Ishikawa (cell line): Measurements from ENCODE around the gene FSTL4.

Experiments
- CEBPB ChIP-seq: IDR thresholded peaks from 2 replicates; pipeline ENCODE4 v1.6.1; 2012
- CREB1 ChIP-seq: IDR thresholded peaks from 2 replicates; pipeline ENCODE4 v1.6.1; 2012; ENCODE audit warnings: low read depth
- EGR1 ChIP-seq: IDR thresholded peaks from 2 replicates; pipeline ENCODE4 v1.6.1; 2012
- EP300 ChIP-seq: IDR thresholded peaks from 2 replicates; pipeline ENCODE4 v1.6.1; 2012; ENCODE audit warnings: borderline replicate concordance
- RAD21 ChIP-seq: IDR thresholded peaks from 2 replicates; pipeline ENCODE4 v1.6.1; 2012; ENCODE audit warnings: low read depth
- REST ChIP-seq: IDR thresholded peaks from 2 replicates; pipeline ENCODE4 v1.6.1; 2012; ENCODE audit warnings: low read depth, mild to moderate bottlenecking
- TAF1 ChIP-seq: IDR thresholded peaks from 2 replicates; pipeline ENCODE4 v1.6.1; 2012; ENCODE audit warnings: low read depth, mild to moderate bottlenecking
- TCF12 ChIP-seq: IDR thresholded peaks from 2 replicates; pipeline ENCODE4 v1.6.1; 2012; ENCODE audit warnings: low read depth
- YY1 ChIP-seq: IDR thresholded peaks from 2 replicates; pipeline ENCODE4 v1.6.1; 2012; ENCODE audit warnings: low read depth
- ZBTB7A ChIP-seq: IDR thresholded peaks from 2 replicates; pipeline ENCODE4 v1.6.1; 2012; ENCODE audit warnings: low read depth
- TF ChIP-seq, protein P1 (sequence below): IDR thresholded peaks from 2 replicates; pipeline ENCODE4 v1.6.1; 2012

DNA sequence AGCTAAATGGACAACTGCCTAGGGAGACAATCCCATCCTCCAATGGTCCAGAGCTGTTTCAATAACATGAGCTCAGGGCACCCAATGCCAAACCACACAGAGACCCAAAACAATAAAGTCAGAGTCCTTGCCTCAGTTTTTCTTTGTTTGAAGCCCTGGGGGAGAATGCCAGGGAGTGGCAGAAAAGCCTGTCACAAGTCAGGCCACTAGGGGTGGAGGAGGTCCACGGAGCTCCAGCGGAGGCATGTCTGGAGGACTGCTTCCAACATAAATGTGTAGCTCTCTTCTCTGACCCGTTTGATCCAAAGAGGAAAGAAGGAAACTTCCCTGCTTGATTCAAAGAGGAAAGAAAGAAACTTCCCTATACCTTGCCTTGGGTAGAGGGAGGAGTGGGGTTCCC is 385.3 kb downstream of the FSTL4 start:
- TF ChIP-seq CEBPB (no peak), RAD21 (no peak; the same call in 1 of the 2 replicates), YY1 (no peak), TAF1 (no peak), CREB1 (no peak), EP300 (no peak), ZBTB7A (no peak), REST (no peak), TCF12 (no peak), EGR1 (no peak)
- TF ChIP-seq, protein P1, sequence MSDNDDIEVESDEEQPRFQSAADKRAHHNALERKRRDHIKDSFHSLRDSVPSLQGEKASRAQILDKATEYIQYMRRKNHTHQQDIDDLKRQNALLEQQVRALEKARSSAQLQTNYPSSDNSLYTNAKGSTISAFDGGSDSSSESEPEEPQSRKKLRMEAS: no peak
